SK-N-SH (cell line): ENCODE measurements around the gene MAP4K3. TPM values are rescaled to one million over a fixed set of nuclear protein-coding genes. Genes with fewer than 3 reads are reported as not detected.

Experiments
- CTCF ChIA-PET: fragments of 300-600, 350-600 bp; formaldehyde crosslinking; extraction: SDS; loops from one replicate; lab custom pipeline; 2021; lab: Yijun Ruan, JAX
- POLR2A ChIA-PET: fragments of 350-600 bp; sonication (Branson Sonifier 250); formaldehyde crosslinking; extraction: SDS; loops from one replicate; lab custom pipeline; 2020; ENCODE audit warnings: antibody characterized with exemption, inconsistent platforms; lab: Yijun Ruan, JAX
- DNase-seq: peaks from one replicate; pipeline ENCODE4 v3.0.0; 2012
- H2AFZ ChIP-seq: fragments of 200-600 bp; sonication (generic); 2 replicates; pipeline ENCODE4 v1.8.1; 2016; ENCODE audit warnings: antibody characterized with exemption, mild to moderate bottlenecking, low read depth
- H3F3A ChIP-seq: fragments of 200-600 bp; sonication (generic); replicated peaks from 2 replicates; pipeline ENCODE3; 2016; ENCODE audit warnings: antibody characterized with exemption, mild to moderate bottlenecking; ENCODE audit not compliant: insufficient read depth
- H3K27ac ChIP-seq, 2 experiments: fragments of 200-500 bp in 1 of 2; fragments of 200-600 bp in 1 of 2; sonication (Bioruptor generic) in 1 of 2; sonication (generic), shearing (Covaris generic) in 1 of 2; 2 replicates each; pipeline versions ENCODE4 v1.5.1 to v1.6.1; 2014 to 2016; ENCODE audit warnings: low read depth in 2 of 2, inconsistent platforms in 1 of 2, low read length in 1 of 2, mild to moderate bottlenecking in 1 of 2, mixed read lengths in 1 of 2
- H3K27me3 ChIP-seq: fragments of 200-600 bp; sonication (generic), shearing (Covaris generic); 2 replicates; pipeline ENCODE4 v1.6.1; 2016; ENCODE audit warnings: mixed run types; ENCODE audit not compliant: insufficient read depth
- H3K36me3 ChIP-seq, 2 experiments: fragments of 200-500 bp in 1 of 2; fragments of 200-600 bp in 1 of 2; sonication (Bioruptor generic) in 1 of 2; sonication (generic) in 1 of 2; replicated peaks in 1 of 2; 2 replicates each; pipeline versions ENCODE3 to v1.5.1; 2014 to 2016; ENCODE audit warnings: low read length in 1 of 2, mild to moderate bottlenecking in 1 of 2; ENCODE audit not compliant: insufficient read depth in 2 of 2, control insufficient read depth in 1 of 2
- H3K4me1 ChIP-seq, 2 experiments: fragments of 200-500 bp in 1 of 2; fragments of 200-600 bp in 1 of 2; sonication (Bioruptor generic) in 1 of 2; sonication (generic), shearing (Covaris generic) in 1 of 2; 2 replicates each; pipeline versions ENCODE4 v1.5.1 to v1.6.1; 2014 to 2016; ENCODE audit warnings: low read depth in 1 of 2, low read length in 1 of 2, mixed run types in 1 of 2; ENCODE audit not compliant: insufficient read depth in 2 of 2, control insufficient read depth in 1 of 2
- H3K4me2 ChIP-seq: fragments of 200-600 bp; sonication (generic), shearing (Covaris generic); 2 replicates; pipeline ENCODE4 v1.6.1; 2017; ENCODE audit warnings: mixed run types
- H3K4me3 ChIP-seq, 2 experiments: fragments of 200-500 bp in 1 of 2; fragments of 200-600 bp in 1 of 2; sonication (Bioruptor generic) in 1 of 2; sonication (generic), shearing (Covaris generic) in 1 of 2; 2 replicates each; pipeline versions ENCODE4 v1.5.1 to v1.8.1; 2014 to 2016; ENCODE audit warnings: low read depth in 2 of 2, inconsistent platforms in 1 of 2, low read length in 1 of 2, mild to moderate bottlenecking in 1 of 2, mixed read lengths in 1 of 2, moderate library complexity in 1 of 2
- H3K79me2 ChIP-seq: fragments of 200-600 bp; sonication (generic); 2 replicates; pipeline ENCODE4 v1.8.1; 2017; ENCODE audit warnings: mild to moderate bottlenecking; ENCODE audit not compliant: insufficient read depth
- H3K9ac ChIP-seq: fragments of 200-600 bp; sonication (generic); 2 replicates; pipeline ENCODE4 v1.6.1; 2017; ENCODE audit warnings: mixed run types
- H3K9me2 ChIP-seq: fragments of 200-600 bp; sonication (generic); 2 replicates; pipeline ENCODE4 v1.6.1; 2017; ENCODE audit warnings: mixed run types
- H3K9me3 ChIP-seq: fragments of 200-600 bp; sonication (generic); 2 replicates; pipeline ENCODE4 v1.6.1; 2017; ENCODE audit warnings: mixed run types, mild to moderate bottlenecking, moderate library complexity
- H4K20me1 ChIP-seq: fragments of 200-600 bp; sonication (generic); 2 replicates; pipeline ENCODE4 v1.6.1; 2017; ENCODE audit warnings: mild to moderate bottlenecking, mixed run types; ENCODE audit not compliant: insufficient read depth
- CHD2 ChIP-seq: fragments of 150-350 bp; IDR thresholded peaks from 2 replicates; pipeline ENCODE4 v1.6.1; 2018; ENCODE audit warnings: low read length; ENCODE audit not compliant: partially characterized antibody
- EP300 ChIP-seq, 2 experiments: IDR thresholded peaks; 2 replicates each; pipeline versions ENCODE4 v1.4.0 to v1.6.1; 2012; ENCODE audit warnings: borderline replicate concordance in 1 of 2, low read depth in 1 of 2, low read length in 1 of 2
- EZH2phosphoT487 ChIP-seq: fragments of 200-600 bp; sonication (generic); IDR thresholded peaks from 2 replicates; pipeline ENCODE4 v1.6.1; 2017; ENCODE audit warnings: low read depth, mixed run types, mild to moderate bottlenecking, antibody characterized with exemption, moderate library complexity, borderline replicate concordance
- FOSL2 ChIP-seq: IDR thresholded peaks from 2 replicates; pipeline ENCODE4 v1.4.0; 2012; ENCODE audit warnings: low read depth, mild to moderate bottlenecking, moderate library complexity, borderline replicate concordance
- FOXJ3 ChIP-seq: sonication (generic); formaldehyde crosslinking; IDR thresholded peaks from 2 replicates; pipeline ENCODE4 v1.5.1; 2020; ENCODE audit warnings: mild to moderate bottlenecking, missing genetic modification reagents
- FOXM1 ChIP-seq: IDR thresholded peaks from 2 replicates; pipeline ENCODE4 v1.4.0; 2012; ENCODE audit warnings: low read depth, mild to moderate bottlenecking
- GATA2 ChIP-seq: sonication (generic); formaldehyde crosslinking; IDR thresholded peaks from 2 replicates; pipeline ENCODE4 v1.5.0; 2020; ENCODE audit warnings: mild to moderate bottlenecking, missing genetic modification reagents
- JUND ChIP-seq: IDR thresholded peaks from 2 replicates; pipeline ENCODE4 v1.4.0; 2012
- MEF2A ChIP-seq: IDR thresholded peaks from 2 replicates; pipeline ENCODE4 v1.4.0; 2012; ENCODE audit warnings: low read depth, borderline replicate concordance
- NFIC ChIP-seq: IDR thresholded peaks from 2 replicates; pipeline ENCODE4 v1.4.0; 2012; ENCODE audit warnings: borderline replicate concordance
- NRF1 ChIP-seq: IDR thresholded peaks from 2 replicates; pipeline ENCODE4 v1.6.1; 2012; ENCODE audit warnings: low read depth, mild to moderate bottlenecking, low read length
- RAD21 ChIP-seq: IDR thresholded peaks from 2 replicates; pipeline ENCODE4 v1.6.1; 2012; ENCODE audit warnings: mild to moderate bottlenecking, low read length
- RCOR1 ChIP-seq: fragments of 150-350 bp; IDR thresholded peaks from 2 replicates; pipeline ENCODE4 v1.6.1; 2017; ENCODE audit warnings: antibody characterized with exemption, low read length
- REST ChIP-seq: IDR thresholded peaks from 2 replicates; pipeline ENCODE4 v1.6.1; 2012; ENCODE audit warnings: mild to moderate bottlenecking, low read depth, low read length, moderate library complexity
- SIN3A ChIP-seq: IDR thresholded peaks from 2 replicates; pipeline ENCODE4 v1.6.1; 2012; ENCODE audit warnings: low read depth, mild to moderate bottlenecking, low read length, moderate library complexity, borderline replicate concordance
- SMC3 ChIP-seq: IDR thresholded peaks from 2 replicates; pipeline ENCODE4 v1.6.1; 2012; ENCODE audit warnings: low read depth, low read length, improper control_type of control experiment
- TEAD4 ChIP-seq: IDR thresholded peaks from 2 replicates; pipeline ENCODE4 v1.4.0; 2012; ENCODE audit warnings: mild to moderate bottlenecking, borderline replicate concordance; ENCODE audit not compliant: insufficient read depth
- USF1 ChIP-seq: IDR thresholded peaks from 2 replicates; pipeline ENCODE4 v1.4.0; 2012; ENCODE audit warnings: low read depth, borderline replicate concordance
- WGBS: methylation state at CpG from one replicate; pipeline ENCODE4 v1.1.6; 2017; ENCODE audit warnings: low lambda C conversion rate; 5-methylcytosine and 5-hydroxymethylcytosine counted together
- polyA plus RNA-seq, 3 experiments: library from polyadenylated mRNA; depleted of rRNA; stranded (reverse); fragments of >200 nt; gene quantifications; 2 replicates each; pipeline ENCODE4 v1.2.3, GENCODE V29; 2012
- TF ChIP-seq, protein P1 (sequence below): IDR thresholded peaks from 2 replicates; pipeline ENCODE4; 2012
- TF ChIP-seq, protein P2 (sequence below): fragments of 200-600 bp; sonication (generic); IDR thresholded peaks from 2 replicates; pipeline ENCODE4 v1.6.1; 2017; ENCODE audit warnings: antibody characterized with exemption, mild to moderate bottlenecking, moderate library complexity
- TF ChIP-seq, protein P3 (sequence below): fragments of 150-350 bp; IDR thresholded peaks from 2 replicates; pipeline ENCODE4 v1.6.1; 2017; ENCODE audit warnings: antibody characterized with exemption, low read length, low read depth, borderline replicate concordance

Gene MAP4K3
- polyA plus RNA-seq, 1 of the 3 experiments (the other 2 are of a cell fraction), result 8.8 TPM

DNA sequence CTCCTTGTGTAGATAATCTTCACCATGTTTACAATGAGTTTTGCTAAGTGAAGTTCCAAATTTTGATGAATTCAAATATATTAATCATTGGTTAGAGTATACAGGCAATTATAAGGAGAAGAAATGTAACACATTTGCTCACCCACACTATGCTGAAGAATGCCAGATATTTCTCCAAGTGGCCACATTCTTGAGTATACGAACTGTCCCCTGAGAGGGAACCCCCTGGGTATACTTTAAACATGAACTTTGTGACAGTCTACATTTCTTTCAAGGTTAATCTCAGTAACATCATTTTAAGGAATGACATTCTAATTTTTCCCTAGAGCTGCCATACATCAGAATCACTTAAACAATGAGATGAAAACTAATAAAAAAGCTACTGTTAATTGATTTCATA, 153.5 kb downstream of the MAP4K3 start:
- H3K4me3 ChIP-seq, result no peak overlapping the region
- no peak for TF ChIP-seq NRF1
- no peak for TF ChIP-seq MEF2A
- TF ChIP-seq RAD21, result no peak
- TF ChIP-seq SMC3, result no peak
- TF ChIP-seq EZH2phosphoT487, result no peak
- TF ChIP-seq RCOR1, result no peak
- no peak for TF ChIP-seq EP300 (IDR thresholded peaks at IDR 0.05; ENCODE audit: borderline replicate concordance in 1 of 2, low read depth in 1 of 2, low read length in 1 of 2)
- no peak for TF ChIP-seq SIN3A
- TF ChIP-seq FOXM1, result no peak
- TF ChIP-seq, protein P1, sequence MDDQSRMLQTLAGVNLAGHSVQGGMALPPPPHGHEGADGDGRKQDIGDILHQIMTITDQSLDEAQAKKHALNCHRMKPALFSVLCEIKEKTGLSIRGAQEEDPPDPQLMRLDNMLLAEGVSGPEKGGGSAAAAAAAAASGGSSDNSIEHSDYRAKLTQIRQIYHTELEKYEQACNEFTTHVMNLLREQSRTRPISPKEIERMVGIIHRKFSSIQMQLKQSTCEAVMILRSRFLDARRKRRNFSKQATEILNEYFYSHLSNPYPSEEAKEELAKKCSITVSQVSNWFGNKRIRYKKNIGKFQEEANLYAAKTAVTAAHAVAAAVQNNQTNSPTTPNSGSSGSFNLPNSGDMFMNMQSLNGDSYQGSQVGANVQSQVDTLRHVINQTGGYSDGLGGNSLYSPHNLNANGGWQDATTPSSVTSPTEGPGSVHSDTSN, result no peak
- no peak for TF ChIP-seq FOXJ3 (CRISPR knock-in tag)
- TF ChIP-seq GATA2 (CRISPR knock-in tag), result no peak
- no peak for TF ChIP-seq JUND
- no peak for TF ChIP-seq NFIC
- WGBS, result 90% methylated on average over 1 of the region's 1 CpG
- H3K9me3 ChIP-seq, result no peaks in the 10 kb centered on the region
- no peak overlapping the region for H3K27ac ChIP-seq
- H3F3A ChIP-seq, result no peaks in the 10 kb centered on the region
- H3K9me2 ChIP-seq, result no peaks in the 10 kb centered on the region
- H4K20me1 ChIP-seq, result no peaks in the 10 kb centered on the region
- H3K9ac ChIP-seq, result no peak overlapping the region
- no peak overlapping the region for H2AFZ ChIP-seq
- H3K79me2 ChIP-seq, result no peaks in the 10 kb centered on the region
- no peaks in the 10 kb centered on the region for H3K4me1 ChIP-seq
- peaks cover 53 to 74% of the 10 kb centered on the region in 2 experiments for H3K36me3 ChIP-seq
- DNase-seq, result no peak
- no peak overlapping the region for H3K4me2 ChIP-seq
- ChIA-PET CTCF (interaction anchor here (1.0 kb wide), 1 partner anchor 56 kb away, joined by 4 read pairs; no protein-coding TSS in a partner anchor), POLR2A (no interaction called here)
- no peaks in the 10 kb centered on the region for H3K27me3 ChIP-seq

DNA sequence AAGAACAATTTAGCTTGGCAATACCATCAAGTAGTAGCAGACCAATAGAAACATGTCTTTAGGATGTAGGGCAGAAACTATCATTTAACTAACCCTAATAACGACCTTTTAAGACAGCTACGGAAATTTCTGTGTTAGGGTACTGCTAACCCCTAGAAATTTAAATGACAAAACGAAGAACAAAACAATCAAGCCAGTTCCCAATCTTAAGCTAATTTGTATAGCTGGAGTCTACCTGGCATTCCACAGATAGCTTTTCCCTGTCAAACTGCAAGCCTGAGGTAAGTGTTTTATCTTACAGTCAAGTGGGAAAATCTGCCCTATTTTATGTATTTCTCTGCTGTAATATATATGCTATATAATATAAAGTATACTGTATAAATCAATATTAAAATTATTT, 155.7 kb downstream of the MAP4K3 start:
- POLR2A ChIA-PET, result no interaction called here
- WGBS, result 97% methylated on average over 3 of the region's 3 CpGs
- Histone ChIP-seq H3K4me1 (no peaks in the 10 kb centered on the region), H3K9me3 (no peaks in the 10 kb centered on the region), H3K79me2 (no peaks in the 10 kb centered on the region), H3K27ac (no peak overlapping the region), H3K27me3 (no peaks in the 10 kb centered on the region), H3K4me3 (no peak overlapping the region), H3K9ac (no peak overlapping the region)
- DNase-seq, result no peak
- CTCF ChIA-PET, result no interaction called here
- TF ChIP-seq CHD2, result no peak
- TF ChIP-seq EP300 (IDR thresholded peaks at IDR 0.05; ENCODE audit: borderline replicate concordance in 1 of 2, low read depth in 1 of 2, low read length in 1 of 2), result no peak
- no peak for TF ChIP-seq TEAD4
- no peak for TF ChIP-seq GATA2 (CRISPR knock-in tag)
- TF ChIP-seq FOSL2, result no peak
- no peak for TF ChIP-seq REST
- TF ChIP-seq NRF1, result no peak
- no peak for TF ChIP-seq FOXM1
- no peak for TF ChIP-seq USF1
- TF ChIP-seq, protein P2, sequence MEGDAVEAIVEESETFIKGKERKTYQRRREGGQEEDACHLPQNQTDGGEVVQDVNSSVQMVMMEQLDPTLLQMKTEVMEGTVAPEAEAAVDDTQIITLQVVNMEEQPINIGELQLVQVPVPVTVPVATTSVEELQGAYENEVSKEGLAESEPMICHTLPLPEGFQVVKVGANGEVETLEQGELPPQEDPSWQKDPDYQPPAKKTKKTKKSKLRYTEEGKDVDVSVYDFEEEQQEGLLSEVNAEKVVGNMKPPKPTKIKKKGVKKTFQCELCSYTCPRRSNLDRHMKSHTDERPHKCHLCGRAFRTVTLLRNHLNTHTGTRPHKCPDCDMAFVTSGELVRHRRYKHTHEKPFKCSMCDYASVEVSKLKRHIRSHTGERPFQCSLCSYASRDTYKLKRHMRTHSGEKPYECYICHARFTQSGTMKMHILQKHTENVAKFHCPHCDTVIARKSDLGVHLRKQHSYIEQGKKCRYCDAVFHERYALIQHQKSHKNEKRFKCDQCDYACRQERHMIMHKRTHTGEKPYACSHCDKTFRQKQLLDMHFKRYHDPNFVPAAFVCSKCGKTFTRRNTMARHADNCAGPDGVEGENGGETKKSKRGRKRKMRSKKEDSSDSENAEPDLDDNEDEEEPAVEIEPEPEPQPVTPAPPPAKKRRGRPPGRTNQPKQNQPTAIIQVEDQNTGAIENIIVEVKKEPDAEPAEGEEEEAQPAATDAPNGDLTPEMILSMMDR, result no peak
- TF ChIP-seq, protein P3, sequence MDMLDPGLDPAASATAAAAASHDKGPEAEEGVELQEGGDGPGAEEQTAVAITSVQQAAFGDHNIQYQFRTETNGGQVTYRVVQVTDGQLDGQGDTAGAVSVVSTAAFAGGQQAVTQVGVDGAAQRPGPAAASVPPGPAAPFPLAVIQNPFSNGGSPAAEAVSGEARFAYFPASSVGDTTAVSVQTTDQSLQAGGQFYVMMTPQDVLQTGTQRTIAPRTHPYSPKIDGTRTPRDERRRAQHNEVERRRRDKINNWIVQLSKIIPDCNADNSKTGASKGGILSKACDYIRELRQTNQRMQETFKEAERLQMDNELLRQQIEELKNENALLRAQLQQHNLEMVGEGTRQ, result no peak
- TF ChIP-seq, all 33 proteins: peak for 0
- H3K4me2 ChIP-seq, result no peak overlapping the region
- no peaks in the 10 kb centered on the region for H3F3A ChIP-seq
- H3K36me3 ChIP-seq, result peaks cover 55 to 79% of the 10 kb centered on the region in 2 experiments
- no peaks in the 10 kb centered on the region for H4K20me1 ChIP-seq
- no peak overlapping the region for H2AFZ ChIP-seq
- H3K9me2 ChIP-seq, result no peaks in the 10 kb centered on the region
